Measurements from ENCODE around the gene SLC41A3.
"Not testable (repeated sequence)": the region's sequence is repeated elsewhere in the genome, so short reads cannot be mapped to it uniquely, and the experiment has no call there.

The SLC41A3 gene

GRCh38 chr3:126100269-126100633, 16.3 kb upstream of the SLC41A3 start:
- no peak for TF ChIP-seq ZFX (IDR thresholded peaks at IDR 0.05; ENCODE audit: borderline replicate concordance)
- TF ChIP-seq, protein P1, sequence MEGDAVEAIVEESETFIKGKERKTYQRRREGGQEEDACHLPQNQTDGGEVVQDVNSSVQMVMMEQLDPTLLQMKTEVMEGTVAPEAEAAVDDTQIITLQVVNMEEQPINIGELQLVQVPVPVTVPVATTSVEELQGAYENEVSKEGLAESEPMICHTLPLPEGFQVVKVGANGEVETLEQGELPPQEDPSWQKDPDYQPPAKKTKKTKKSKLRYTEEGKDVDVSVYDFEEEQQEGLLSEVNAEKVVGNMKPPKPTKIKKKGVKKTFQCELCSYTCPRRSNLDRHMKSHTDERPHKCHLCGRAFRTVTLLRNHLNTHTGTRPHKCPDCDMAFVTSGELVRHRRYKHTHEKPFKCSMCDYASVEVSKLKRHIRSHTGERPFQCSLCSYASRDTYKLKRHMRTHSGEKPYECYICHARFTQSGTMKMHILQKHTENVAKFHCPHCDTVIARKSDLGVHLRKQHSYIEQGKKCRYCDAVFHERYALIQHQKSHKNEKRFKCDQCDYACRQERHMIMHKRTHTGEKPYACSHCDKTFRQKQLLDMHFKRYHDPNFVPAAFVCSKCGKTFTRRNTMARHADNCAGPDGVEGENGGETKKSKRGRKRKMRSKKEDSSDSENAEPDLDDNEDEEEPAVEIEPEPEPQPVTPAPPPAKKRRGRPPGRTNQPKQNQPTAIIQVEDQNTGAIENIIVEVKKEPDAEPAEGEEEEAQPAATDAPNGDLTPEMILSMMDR (IDR thresholded peaks at IDR 0.05) = no peak
- no peak overlapping the region for H3K27ac ChIP-seq

DNA sequence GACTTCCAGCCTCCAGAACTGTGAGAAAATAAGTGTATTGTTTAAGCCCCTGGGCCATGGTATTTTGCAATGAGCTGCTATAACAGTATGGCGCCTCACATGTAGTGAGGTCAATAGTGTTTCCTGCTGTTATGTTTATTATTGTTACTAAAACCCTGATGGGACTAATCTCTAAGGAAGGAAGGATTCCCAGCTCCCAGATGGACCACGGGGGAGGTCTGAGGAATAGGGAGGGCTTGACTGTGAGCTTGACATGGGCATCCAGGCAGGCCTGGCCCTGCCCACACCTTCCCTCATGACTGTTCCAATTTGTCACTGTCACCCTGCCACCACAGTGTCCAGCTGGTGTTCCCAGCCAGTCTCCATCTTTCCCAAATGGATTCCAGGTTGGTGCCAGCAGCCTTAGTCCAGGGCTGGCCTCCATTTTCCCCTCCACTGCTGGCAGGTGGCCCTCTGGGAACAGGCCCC, 14.5 kb upstream of the SLC41A3 start:
- no peak overlapping the region for H3K27ac ChIP-seq
- TF ChIP-seq ZFX (IDR thresholded peaks at IDR 0.05; ENCODE audit: borderline replicate concordance) = no peak
- TF ChIP-seq, protein P1 (IDR thresholded peaks at IDR 0.05) = no peak

GRCh38 chr3:126097801-126098200, 13.9 kb upstream of the SLC41A3 start:
- TF ChIP-seq, protein P1 (IDR thresholded peaks at IDR 0.05) = no peak
- no peak for TF ChIP-seq ZFX (IDR thresholded peaks at IDR 0.05; ENCODE audit: borderline replicate concordance)
- no peak overlapping the region for H3K27ac ChIP-seq

DNA sequence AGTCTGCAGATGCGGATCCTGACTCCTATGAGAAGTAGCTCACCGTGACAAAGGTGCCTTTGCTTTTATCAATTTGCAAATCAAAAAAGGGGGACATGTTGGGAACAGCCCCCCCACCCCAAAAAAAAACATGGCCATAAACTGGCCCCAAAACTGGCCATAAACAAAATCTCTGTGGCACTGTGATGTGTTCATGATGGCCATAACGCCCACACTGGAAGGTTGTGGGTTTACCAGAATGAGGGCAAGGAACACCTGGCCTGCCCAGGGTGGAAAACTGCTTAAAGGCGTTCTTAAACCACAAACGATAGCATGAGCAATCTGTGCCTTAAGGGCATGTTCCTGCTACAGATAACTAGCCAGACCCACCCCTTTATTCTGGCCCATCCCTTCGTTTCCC, 12.3 kb upstream of the SLC41A3 start:
- not testable (repeated sequence) for H3K27ac ChIP-seq

- not testable (repeated sequence) for H3K27ac ChIP-seq
Observed at GRCh38 chr3:126092128-126092527, 8.2 kb upstream of the SLC41A3 start.

DNA sequence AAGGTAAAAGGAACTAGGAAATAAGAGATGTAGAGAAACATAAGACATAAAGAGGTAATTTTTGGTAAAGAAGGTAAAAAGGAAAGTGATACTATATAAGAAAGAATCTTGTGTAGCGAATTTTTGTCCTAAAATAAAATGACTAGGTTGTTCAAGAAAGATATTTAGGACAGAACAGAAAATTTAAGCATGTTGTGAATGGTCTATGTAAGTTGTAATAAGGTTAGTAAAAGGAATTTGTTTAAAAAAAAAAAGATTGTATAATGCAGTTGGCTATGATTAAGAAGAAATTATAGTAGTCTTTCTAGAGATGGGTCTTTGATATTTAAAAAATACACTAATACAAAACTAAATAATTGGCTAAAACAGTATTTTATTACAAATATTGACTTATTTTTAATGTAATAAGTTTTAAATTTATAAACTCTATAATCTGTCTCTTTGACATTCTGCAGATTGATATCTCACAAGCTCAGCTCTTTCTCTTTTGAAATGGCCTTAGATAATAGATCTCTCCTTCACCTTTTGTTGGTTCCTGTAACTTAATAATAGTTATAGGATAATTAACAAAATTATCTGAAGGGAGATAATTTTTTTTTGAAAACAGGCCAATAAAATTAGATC, 3.7 kb upstream of the SLC41A3 start:
- no peak for TF ChIP-seq ZFX (IDR thresholded peaks at IDR 0.05; ENCODE audit: borderline replicate concordance)

DNA sequence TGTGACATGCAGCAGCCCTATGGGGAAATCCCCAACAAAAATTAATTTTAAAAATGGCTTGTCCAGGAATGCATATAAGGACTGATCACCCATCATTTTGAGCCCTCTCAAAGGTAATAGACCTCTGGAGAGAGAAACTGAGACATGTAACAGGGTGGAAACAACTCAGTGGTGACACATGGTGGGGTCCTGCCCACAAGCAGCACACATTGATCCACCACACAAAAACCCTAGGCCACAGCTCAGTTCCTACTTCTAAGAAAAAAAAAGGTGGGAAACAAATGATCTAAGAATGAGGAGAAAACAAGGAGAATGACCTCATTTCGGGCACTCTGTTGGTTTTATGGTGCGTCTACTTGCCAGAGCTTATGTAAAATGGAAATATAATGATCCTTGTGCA, 1.9 kb upstream of the SLC41A3 start:
- H3K27ac ChIP-seq = no peak overlapping the region
- no peak for TF ChIP-seq ZFX (IDR thresholded peaks at IDR 0.05; ENCODE audit: borderline replicate concordance)
- TF ChIP-seq, protein P1 (IDR thresholded peaks at IDR 0.05) = no peak

More for the DNA sequence above, 3.7 kb upstream of the SLC41A3 start:
- H3K27ac ChIP-seq = no peak overlapping the region

GRCh38 chr3:126085276-126085675, 1.4 kb upstream of the SLC41A3 start:
- TF ChIP-seq ZFX (IDR thresholded peaks at IDR 0.05; ENCODE audit: borderline replicate concordance) = no peak
- TF ChIP-seq, protein P1 (IDR thresholded peaks at IDR 0.05) = no peak
- no peak overlapping the region for H3K27ac ChIP-seq

- H3K27ac ChIP-seq = peak overlapping the region; percentile 50; the same call in 1 of the 2 replicates
- TF ChIP-seq, protein P1 (IDR thresholded peaks at IDR 0.05) = no peak
- no peak for TF ChIP-seq ZFX (IDR thresholded peaks at IDR 0.05; ENCODE audit: borderline replicate concordance)
Observed at GRCh38 chr3:126084768-126085180, 850 bp upstream of the SLC41A3 start.

Measured in 22Rv1 (cell line).